Left hindlimb (tissue), 1 donor: ENCODE data around the gene RIN3.

Experiments
- DNase-seq: peaks from one replicate; pipeline ENCODE4 v3.0.0-alpha.2; 2018

Gene RIN3

DNA sequence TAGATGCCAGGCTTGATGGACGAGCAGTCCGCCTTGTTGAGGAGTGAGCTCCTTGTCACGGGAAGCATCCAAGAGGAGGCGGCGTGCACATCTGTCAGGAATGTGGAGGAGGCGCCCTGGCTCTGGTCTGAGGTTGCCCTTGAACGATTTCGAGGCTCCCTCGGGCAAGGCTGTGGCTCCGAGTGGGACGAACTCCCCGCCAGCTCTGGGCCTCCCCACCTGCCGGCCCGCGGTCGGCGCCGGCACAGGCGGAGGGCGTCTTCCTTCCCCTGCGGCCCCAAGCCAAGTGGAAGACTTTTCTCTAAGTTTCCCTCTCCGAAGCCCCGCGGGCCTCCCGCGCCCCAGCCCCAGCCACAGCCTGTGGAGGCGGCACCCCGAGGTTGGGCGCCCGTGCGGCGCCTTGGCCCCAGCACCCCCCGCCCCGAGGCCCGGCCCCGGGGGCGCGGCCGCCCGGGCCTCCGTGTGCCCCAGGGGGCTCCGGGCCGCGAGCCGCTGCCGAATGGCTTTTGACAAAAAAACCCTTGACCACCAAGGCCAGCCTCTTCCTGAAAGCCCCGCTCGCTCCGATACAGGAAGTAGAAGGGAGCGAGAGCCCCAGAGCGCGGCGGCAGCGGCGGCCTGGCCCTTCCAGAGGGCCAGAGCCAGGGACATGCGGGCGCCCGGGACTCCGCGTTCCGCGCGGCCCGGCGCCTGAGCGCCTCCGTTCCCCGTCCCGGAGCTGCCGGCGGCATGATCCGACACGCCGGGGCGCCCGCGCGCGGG, at the start of gene RIN3:
RIN3 (plus strand) TSS at position 578 of the 762 bp plus-strand sequence; CDS start at position 730, 152 bp downstream.
- DNase-seq: peak; percentile 81

DNA sequence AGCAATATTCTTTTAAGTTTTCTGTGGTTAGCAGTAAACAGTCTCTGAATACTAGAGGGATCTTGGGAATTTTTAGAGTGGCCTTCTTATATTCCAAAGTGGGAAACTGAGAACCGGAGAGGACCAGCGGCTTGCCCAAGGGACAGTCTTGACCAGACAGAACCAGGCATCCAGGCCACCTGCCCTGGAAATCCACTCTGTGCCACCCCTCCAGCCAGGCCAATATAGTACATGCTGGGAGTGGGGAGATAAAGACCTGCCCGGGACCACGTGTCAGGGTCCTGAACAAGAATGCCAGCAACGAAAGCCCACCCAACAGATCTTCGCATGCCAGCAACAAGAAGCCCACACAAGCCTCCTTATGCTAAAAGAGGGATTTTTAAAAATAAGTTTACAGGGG, 49.4 kb upstream of the RIN3 start:
- DNase-seq: no peak

DNA sequence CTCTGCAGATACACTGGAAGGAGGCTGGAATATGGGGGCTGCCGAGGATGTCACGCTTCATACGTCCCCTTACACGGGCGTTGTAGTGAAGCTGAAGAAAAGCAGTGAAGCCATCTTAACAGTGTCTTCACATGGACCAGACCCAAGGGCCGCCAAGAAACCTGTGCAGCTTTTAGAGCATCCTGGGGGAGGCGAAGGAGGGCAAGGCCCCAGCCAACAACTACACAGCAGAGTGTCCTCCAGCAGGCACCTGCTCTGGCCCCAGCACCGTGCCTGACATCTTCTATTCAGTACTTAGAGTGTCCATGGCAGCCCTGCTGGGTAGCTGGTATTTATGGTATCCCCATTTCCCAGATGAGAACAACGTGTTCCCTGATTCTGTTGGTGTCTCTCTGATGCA, 48.9 kb upstream of the RIN3 start:
- no peak for DNase-seq

DNA sequence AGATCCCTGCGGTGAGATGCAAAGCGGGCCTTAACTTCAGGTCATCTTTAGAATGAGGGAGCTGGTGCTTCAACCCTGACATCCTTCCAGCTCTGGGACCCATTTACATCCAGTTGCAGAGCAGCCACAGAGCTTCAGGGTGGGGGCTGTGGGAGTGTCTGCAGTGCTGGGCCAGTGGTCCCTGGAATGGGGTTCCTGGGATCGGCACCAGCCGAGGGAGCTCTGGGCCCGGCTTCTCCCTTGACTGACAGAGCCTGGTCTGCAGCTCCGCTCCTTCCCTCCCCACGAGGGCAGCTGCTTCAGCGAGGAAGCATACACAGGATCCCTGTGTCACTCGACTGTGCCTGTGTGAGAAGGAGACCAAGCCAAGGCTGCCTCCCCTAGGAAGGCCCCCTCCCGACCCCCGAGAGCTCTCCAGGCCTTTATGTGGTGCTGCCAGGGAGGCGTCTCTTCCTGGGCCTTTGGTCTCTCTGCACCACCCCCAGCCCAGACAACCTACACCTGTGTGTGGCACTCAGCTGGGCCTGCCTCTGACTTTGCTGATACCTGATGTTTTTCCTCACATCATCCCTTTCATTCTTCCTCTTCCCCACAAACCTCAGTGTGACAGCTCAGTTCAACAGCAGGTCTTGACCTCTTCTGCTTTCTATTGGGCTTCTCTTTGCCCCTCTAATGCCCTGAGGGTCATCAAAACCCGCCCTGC, 48.1 kb upstream of the RIN3 start:
- DNase-seq: no peak

GRCh38 chr14:92466059-92466458, 47.5 kb upstream of the RIN3 start:
- DNase-seq: no peak

- DNase-seq: no peak
Observed at GRCh38 chr14:92469515-92469914, 44.1 kb upstream of the RIN3 start.

DNA sequence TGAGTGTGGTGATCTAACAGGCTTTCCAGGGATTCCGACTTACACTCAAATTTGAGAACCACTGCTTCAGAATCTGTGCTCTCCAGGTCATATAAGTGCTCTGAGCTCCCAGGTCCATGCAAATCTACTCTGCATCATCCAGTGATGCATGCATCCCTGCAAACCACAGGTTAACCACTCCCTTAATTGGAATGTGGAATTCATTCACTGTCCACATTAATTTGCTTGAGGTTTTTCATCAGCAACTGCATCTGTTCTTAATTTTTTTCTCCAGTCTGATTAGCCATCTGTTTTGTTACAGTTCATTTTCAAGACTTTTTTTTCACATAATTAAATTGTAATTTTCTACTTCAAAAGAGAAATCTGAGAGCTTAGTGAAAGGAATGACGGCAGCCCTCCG, 43.4 kb upstream of the RIN3 start:
- no peak for DNase-seq

- DNase-seq: no peak
Observed at GRCh38 chr14:92470811-92471210, 42.8 kb upstream of the RIN3 start.

DNA sequence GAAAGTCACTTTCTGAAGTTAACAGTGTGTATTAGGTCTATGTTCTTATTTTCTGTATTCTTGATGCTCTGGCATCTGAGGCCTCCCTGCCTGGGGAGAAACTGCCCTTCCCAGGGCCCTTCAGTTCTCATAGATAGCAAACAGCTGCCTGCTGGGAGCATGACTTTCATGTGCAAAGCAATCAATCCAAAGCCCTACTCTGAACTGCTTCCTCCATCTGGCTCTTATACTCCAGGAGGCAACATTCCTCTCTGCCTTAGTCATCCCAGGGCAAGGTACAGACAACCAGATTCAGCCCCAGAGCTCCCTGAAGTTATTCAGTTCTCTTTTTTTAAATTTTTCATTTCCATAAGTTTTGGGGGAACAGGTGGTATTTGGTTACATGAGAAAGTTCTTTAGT, 41.7 kb upstream of the RIN3 start:
- no peak for DNase-seq

DNA sequence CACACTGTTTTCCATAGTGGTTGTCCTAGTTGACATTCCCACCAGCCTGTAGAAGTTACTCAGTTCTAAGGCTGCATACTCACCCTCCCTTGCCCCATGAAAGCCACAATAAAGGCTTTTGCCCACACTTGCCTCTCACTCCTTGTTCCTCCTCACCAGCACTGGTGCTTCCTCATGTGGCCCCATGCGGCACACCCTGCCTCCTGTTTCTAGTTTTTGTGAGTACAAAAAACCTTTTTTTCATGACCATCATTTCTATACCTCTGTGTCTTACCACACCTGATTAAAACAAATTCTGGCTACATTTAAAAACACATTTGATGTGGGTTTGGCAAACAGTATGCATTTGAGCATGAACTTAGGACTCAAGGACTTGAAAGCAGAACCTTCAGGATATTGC, 40.7 kb upstream of the RIN3 start:
- DNase-seq: no peak

DNA sequence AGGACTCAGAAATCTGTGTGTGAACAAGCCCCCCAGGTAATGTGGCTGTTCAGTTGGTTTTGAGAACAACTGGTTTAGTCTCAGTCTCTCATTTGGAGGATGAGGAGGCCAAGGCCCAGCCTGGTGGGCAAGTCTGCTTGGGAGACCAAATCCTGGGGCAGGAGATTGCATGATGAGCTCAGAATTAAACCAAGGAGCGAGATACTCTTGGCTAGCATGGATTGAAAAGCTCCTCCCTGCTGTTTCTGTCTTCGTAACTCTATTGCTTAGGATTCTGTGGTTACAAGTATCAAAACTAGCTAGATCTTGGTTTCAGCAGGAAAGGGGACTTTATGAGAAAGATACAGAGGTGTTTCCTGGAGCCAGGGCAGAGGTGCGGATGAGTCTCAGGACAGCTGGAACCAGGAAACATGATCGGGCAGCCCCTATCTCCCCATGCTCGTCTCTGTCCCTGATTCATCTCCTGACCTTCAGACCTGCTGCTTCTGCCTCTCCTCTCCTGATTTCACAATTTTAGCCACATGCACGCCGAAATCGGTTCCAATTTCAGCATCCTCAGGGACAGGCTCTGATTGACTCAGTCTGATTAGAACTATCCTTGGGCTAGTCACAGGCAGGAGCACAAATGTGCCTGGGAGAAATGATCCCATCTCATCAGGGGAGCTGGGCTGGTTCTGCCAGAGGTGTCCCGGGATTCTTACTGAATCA, 40.2 kb upstream of the RIN3 start:
- DNase-seq: no peak

- DNase-seq: no peak
Observed at GRCh38 chr14:92473969-92474535, 39.5 kb upstream of the RIN3 start.

DNA sequence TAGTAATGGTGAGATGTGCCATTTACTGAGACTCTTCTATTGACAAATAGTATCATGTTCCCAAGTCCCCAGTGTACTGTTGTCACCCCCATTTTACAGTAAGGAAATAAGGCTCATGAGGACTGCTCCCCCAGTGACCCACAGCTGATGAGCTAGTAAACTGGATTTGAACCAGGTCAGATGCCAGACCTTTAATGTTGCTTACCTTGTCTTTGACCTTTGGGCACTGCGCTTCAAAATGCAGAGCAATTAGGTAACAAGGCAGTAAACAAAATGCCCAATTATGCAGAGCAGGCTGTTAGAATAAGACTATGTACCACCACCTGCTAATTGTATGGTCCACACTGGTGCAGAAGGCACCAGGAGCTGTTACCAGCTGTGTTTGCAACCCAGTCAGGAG, 38.5 kb upstream of the RIN3 start:
- DNase-seq: no peak

DNA sequence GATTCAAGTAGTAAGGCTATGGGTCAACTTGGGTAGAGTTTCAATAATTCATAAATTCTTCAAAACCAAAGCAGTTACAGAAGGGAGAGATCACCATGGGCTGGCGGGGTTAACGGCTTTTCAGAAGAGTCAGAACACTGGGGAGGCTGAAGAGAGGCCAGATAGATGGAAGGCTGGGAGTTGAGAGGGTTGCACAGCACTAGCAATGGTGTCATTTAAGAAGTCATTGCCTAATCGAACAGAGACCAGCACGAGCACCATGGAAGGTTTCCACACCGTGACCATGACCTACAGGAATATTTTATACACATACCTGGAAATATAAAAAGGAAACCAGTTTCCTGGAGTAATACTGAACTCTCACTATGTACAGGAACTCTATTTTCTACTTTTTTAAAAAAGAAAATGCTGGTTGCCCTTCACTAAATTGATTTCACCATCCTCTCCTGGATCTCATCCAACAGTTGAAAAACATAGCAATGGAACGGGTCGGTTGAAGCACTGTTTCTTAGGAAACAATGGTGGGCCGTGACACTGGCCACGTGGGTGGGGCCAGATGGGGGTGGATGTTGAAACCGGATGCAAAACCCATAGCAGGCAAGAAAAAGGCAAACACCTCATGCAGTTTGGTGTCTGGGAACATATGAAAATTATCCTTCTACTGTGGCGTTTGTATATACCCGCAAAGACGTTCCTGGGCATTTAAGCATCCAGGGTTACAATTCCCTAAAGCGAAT, 38.0 kb upstream of the RIN3 start:
- no peak for DNase-seq

- no peak for DNase-seq
Observed at GRCh38 chr14:92480856-92481255, 32.7 kb upstream of the RIN3 start.

- no peak for DNase-seq
Observed at GRCh38 chr14:92481386-92481785, 32.2 kb upstream of the RIN3 start.

DNA sequence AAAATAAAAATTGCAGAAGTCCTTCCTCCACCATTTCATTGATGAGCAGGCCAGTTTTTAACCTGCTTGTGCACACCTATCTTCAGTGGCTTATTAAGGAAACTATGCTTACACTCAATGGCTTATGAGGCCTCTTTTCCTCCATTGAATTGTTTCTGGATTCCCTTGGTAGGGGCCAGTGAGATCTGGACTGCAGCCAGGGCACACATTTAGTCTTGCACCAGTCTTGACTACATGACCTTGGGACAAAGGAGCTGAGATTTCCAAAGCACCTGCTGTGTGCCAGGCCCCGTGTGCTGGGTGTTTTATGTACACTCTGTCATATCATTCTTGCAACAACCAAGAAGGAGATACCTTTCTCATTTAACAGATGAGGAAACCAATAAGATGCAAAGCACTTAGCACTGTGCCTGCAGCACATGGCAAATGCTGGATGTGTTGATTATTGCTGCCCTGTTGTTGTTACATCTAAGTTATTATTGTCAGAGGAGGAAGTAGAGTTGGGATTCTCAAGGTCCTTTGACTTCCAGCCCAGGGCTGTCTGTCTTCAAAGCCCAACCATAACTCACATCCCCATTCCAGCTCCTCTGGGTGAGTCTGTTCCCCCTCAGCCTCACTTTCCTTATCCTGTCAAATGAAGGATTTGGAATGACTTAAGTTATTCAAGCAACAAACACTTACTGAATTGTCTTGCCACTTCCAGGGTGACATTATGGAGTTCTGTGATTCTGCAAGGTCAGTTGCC, 31.6 kb upstream of the RIN3 start:
- DNase-seq: no peak

GRCh38 chr14:92482621-92483319, 30.8 kb upstream of the RIN3 start:
- no peak for DNase-seq

GRCh38 chr14:92484132-92484823, 29.3 kb upstream of the RIN3 start:
- DNase-seq: no peak

- no peak for DNase-seq
Observed at GRCh38 chr14:92486881-92487280, 26.7 kb upstream of the RIN3 start.
